H1 (cell line): ENCODE data around the gene LRP1-AS.

Source experiments
- CBX8 ChIP-seq: fragments of 300-800, 300-1000 bp; sonication (generic); IDR thresholded peaks from 2 replicates; pipeline ENCODE4 v1.7.1; 2016; ENCODE audit warnings: low read depth, low read length, borderline replicate concordance
- CHD2 ChIP-seq: IDR thresholded peaks from 2 replicates; pipeline ENCODE4 v1.6.1; 2012; ENCODE audit warnings: low read length, improper control_type of control experiment
- EZH2 ChIP-seq: fragments of 200-600 bp; sonication (generic); IDR thresholded peaks from 2 replicates; pipeline ENCODE4 v1.7.1; 2012; ENCODE audit warnings: low read depth, mild to moderate bottlenecking, moderate library complexity, low read length, inconsistent platforms; ENCODE audit not compliant: severe bottlenecking
- POLR2A ChIP-seq, 2 experiments: IDR thresholded peaks; 1 replicate in 1 of 2; 2 replicates in 1 of 2; pipeline ENCODE4 v1.6.1; 2011; ENCODE audit warnings: low read depth in 2 of 2, low read length in 2 of 2, mild to moderate bottlenecking in 2 of 2; ENCODE audit errors: control extremely low read depth in 1 of 2
- POLR2AphosphoS5 ChIP-seq: IDR thresholded peaks from 2 replicates; pipeline ENCODE4 v1.6.1; 2011; ENCODE audit warnings: low read depth, low read length
- SAP30 ChIP-seq: fragments of 300-600 bp; sonication (generic); IDR thresholded peaks from 2 replicates; pipeline ENCODE4 v1.7.1; 2012; ENCODE audit warnings: low read length, moderate library complexity, mild to moderate bottlenecking, inconsistent platforms; ENCODE audit not compliant: insufficient read depth, insufficient replicate concordance
- TF ChIP-seq, protein P1 (sequence below), 3 experiments: IDR thresholded peaks; 1 replicate in 2 of 3; 2 replicates in 1 of 3; pipeline versions ENCODE4 v1.5.1 to v1.6.1; 2011; ENCODE audit warnings: low read length in 3 of 3, mild to moderate bottlenecking in 3 of 3, inconsistent platforms in 2 of 3, low read depth in 1 of 3, moderate library complexity in 1 of 3; ENCODE audit not compliant: insufficient read depth in 1 of 3; ENCODE audit errors: control extremely low read depth in 1 of 3

DNA sequence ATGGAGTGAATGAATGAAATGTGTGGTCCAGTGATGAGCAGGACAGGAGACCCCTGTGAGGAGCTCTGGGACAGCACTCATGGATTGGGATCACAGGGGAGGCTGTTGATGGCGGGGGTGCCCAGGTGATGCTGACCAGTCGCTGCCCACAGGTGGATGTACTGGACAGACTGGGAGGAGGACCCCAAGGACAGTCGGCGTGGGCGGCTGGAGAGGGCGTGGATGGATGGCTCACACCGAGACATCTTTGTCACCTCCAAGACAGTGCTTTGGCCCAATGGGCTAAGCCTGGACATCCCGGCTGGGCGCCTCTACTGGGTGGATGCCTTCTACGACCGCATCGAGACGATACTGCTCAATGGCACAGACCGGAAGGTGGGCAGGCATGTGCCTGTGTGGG, 13.3 kb upstream of the LRP1-AS start:
- TF ChIP-seq CHD2: no peak
- TF ChIP-seq, protein P1, sequence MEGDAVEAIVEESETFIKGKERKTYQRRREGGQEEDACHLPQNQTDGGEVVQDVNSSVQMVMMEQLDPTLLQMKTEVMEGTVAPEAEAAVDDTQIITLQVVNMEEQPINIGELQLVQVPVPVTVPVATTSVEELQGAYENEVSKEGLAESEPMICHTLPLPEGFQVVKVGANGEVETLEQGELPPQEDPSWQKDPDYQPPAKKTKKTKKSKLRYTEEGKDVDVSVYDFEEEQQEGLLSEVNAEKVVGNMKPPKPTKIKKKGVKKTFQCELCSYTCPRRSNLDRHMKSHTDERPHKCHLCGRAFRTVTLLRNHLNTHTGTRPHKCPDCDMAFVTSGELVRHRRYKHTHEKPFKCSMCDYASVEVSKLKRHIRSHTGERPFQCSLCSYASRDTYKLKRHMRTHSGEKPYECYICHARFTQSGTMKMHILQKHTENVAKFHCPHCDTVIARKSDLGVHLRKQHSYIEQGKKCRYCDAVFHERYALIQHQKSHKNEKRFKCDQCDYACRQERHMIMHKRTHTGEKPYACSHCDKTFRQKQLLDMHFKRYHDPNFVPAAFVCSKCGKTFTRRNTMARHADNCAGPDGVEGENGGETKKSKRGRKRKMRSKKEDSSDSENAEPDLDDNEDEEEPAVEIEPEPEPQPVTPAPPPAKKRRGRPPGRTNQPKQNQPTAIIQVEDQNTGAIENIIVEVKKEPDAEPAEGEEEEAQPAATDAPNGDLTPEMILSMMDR (IDR thresholded peaks at IDR 0.05; ENCODE audit: control extremely low read depth in 1 of 3, insufficient read depth in 1 of 3, low read depth in 1 of 3, low read length in 3 of 3): no peak
- no peak for TF ChIP-seq EZH2
- no peak for TF ChIP-seq SAP30
- no peak for TF ChIP-seq POLR2AphosphoS5
- no peak for TF ChIP-seq POLR2A (IDR thresholded peaks at IDR 0.05; ENCODE audit: control extremely low read depth in 1 of 2, low read depth in 2 of 2, low read length in 2 of 2)
- TF ChIP-seq CBX8: no peak
